H1 (cell line): ENCODE data around the gene MED13. TPM values are rescaled to one million over a fixed set of nuclear protein-coding genes. Genes with fewer than 3 reads are reported as not detected.

Experiments
- CTCF ChIA-PET: fragments of 300-600 bp; sonication (Branson Sonifier 250); formaldehyde crosslinking; loops from one replicate; lab custom pipeline; 2021; ENCODE audit not compliant: partially characterized antibody; lab: Charles Lee
- POLR2A ChIA-PET: fragments of 300-600 bp; sonication (Branson Sonifier 250); formaldehyde crosslinking; loops from one replicate; lab custom pipeline; 2021; ENCODE audit warnings: inconsistent platforms; ENCODE audit not compliant: partially characterized antibody; lab: Charles Lee
- DNase-seq, 2 experiments: peaks; one replicate each; pipeline versions ENCODE4 v3.0.0 to v3.0.0-alpha.2; 2010 to 2022; ENCODE audit warnings: low spot score in 2 of 2, low read depth in 1 of 2, mixed read lengths in 1 of 2
- FAIRE-seq: peaks from 2 replicates; lab custom pipeline; 2011; peaks lifted over from hg19 to GRCh38; lab: Jason Lieb, UNC
- H2AFZ ChIP-seq: 2 replicates; pipeline ENCODE4 v1.8.1; 2012; ENCODE audit warnings: low read length, inconsistent platforms
- H2AK5ac ChIP-seq: 2 replicates; pipeline ENCODE4 v1.6.1; 2013; ENCODE audit warnings: low read depth, low read length
- H2BK120ac ChIP-seq: replicated peaks from 2 replicates; pipeline ENCODE3; 2013; ENCODE audit warnings: low read depth, low read length, inconsistent platforms
- H2BK12ac ChIP-seq: 2 replicates; pipeline ENCODE4 v1.6.1; 2013; ENCODE audit warnings: low read depth, low read length
- H2BK15ac ChIP-seq: 2 replicates; pipeline ENCODE4 v1.6.1; 2013; ENCODE audit warnings: low read length
- H2BK20ac ChIP-seq: 2 replicates; pipeline ENCODE4 v1.6.1; 2013; ENCODE audit warnings: low read length
- H2BK5ac ChIP-seq: 2 replicates; pipeline ENCODE4 v1.6.1; 2013; ENCODE audit warnings: low read depth, low read length
- H3K14ac ChIP-seq: 2 replicates; pipeline ENCODE4 v1.6.1; 2013; ENCODE audit warnings: inconsistent platforms; ENCODE audit not compliant: insufficient read length
- H3K18ac ChIP-seq: 2 replicates; pipeline ENCODE4 v1.6.1; 2013; ENCODE audit warnings: low read length; ENCODE audit errors: extremely low read depth
- H3K23ac ChIP-seq: 2 replicates; pipeline ENCODE4 v1.6.1; 2013; ENCODE audit warnings: inconsistent platforms; ENCODE audit not compliant: insufficient read length
- H3K23me2 ChIP-seq: 2 replicates; pipeline ENCODE4 v1.6.1; 2013; ENCODE audit warnings: low read depth, low read length
- H3K27ac ChIP-seq: 2 replicates; pipeline ENCODE4 v1.6.1; 2011; ENCODE audit warnings: low read depth, low read length, inconsistent platforms
- H3K27me3 ChIP-seq, 4 experiments: replicated peaks in 1 of 4; 1 replicate in 1 of 4; 2 replicates in 3 of 4; pipeline versions ENCODE4 v1.6.1 to v1.8.1; 2011 to 2013; ENCODE audit warnings: low read length in 3 of 4, mild to moderate bottlenecking in 3 of 4, inconsistent platforms in 2 of 4, mixed read lengths in 2 of 4, moderate library complexity in 1 of 4; ENCODE audit not compliant: control insufficient read depth in 3 of 4, insufficient read depth in 3 of 4; ENCODE audit errors: extremely low read depth in 1 of 4
- H3K36me3 ChIP-seq, 4 experiments: 2 replicates each; pipeline versions ENCODE4 v1.6.1 to v1.8.1; 2011 to 2013; ENCODE audit warnings: mild to moderate bottlenecking in 4 of 4, low read length in 3 of 4, moderate library complexity in 2 of 4, control low read depth in 1 of 4, inconsistent platforms in 1 of 4; ENCODE audit not compliant: insufficient read depth in 4 of 4, control insufficient read depth in 2 of 4
- H3K4ac ChIP-seq: replicated peaks from 2 replicates; pipeline ENCODE3; 2013; ENCODE audit warnings: low read length, low read depth, mixed read lengths, inconsistent platforms; ENCODE audit not compliant: insufficient read length
- H3K4me1 ChIP-seq, 4 experiments: replicated peaks in 1 of 4; 1 replicate in 1 of 4; 2 replicates in 3 of 4; pipeline versions ENCODE4 v1.6.1 to v1.8.1; 2011 to 2013; ENCODE audit warnings: low read length in 3 of 4, inconsistent platforms in 2 of 4, mixed read lengths in 1 of 4; ENCODE audit not compliant: insufficient read depth in 4 of 4, control insufficient read depth in 3 of 4
- H3K4me2 ChIP-seq, 2 experiments: 2 replicates each; pipeline versions ENCODE4 v1.6.1 to v1.8.1; 2011 to 2013; ENCODE audit warnings: low read depth in 2 of 2, low read length in 2 of 2, control low read depth in 1 of 2, inconsistent platforms in 1 of 2, mild to moderate bottlenecking in 1 of 2; ENCODE audit not compliant: insufficient read depth in 1 of 2
- H3K4me3 ChIP-seq, 4 experiments: fragments of 200-600, 300-600 bp in 1 of 4; sonication (generic), shearing (Covaris generic), sonication (Bioruptor Twin) in 1 of 4; 2 replicates each; pipeline versions ENCODE4 v1.5.1 to v1.8.1; 2011 to 2016; ENCODE audit warnings: low read length in 4 of 4, low read depth in 3 of 4, control low read depth in 2 of 4, inconsistent platforms in 2 of 4, mild to moderate bottlenecking in 2 of 4, mixed read lengths in 1 of 4, moderate library complexity in 1 of 4; ENCODE audit not compliant: insufficient read depth in 2 of 4; ENCODE audit errors: extremely low read depth in 1 of 4
- H3K56ac ChIP-seq: replicated peaks from 2 replicates; pipeline ENCODE3; 2013; ENCODE audit warnings: low read depth, mild to moderate bottlenecking, mixed read lengths, low read length, inconsistent platforms; ENCODE audit not compliant: insufficient read length
- H3K79me1 ChIP-seq: 2 replicates; pipeline ENCODE4 v1.6.1; 2013; ENCODE audit warnings: low read depth, low read length, control low read depth
- H3K79me2 ChIP-seq, 2 experiments: 2 replicates each; pipeline versions ENCODE4 v1.6.1 to v1.8.1; 2012 to 2013; ENCODE audit warnings: low read length in 2 of 2, mild to moderate bottlenecking in 2 of 2, inconsistent platforms in 1 of 2; ENCODE audit not compliant: insufficient read depth in 2 of 2, control insufficient read depth in 1 of 2
- H3K9ac ChIP-seq, 4 experiments: replicated peaks in 1 of 4; 1 replicate in 1 of 4; 2 replicates in 3 of 4; pipeline versions ENCODE4 v1.6.1 to v1.8.1; 2011 to 2013; ENCODE audit warnings: low read depth in 3 of 4, low read length in 3 of 4, control low read depth in 2 of 4, mild to moderate bottlenecking in 2 of 4, moderate library complexity in 2 of 4, inconsistent platforms in 1 of 4; ENCODE audit errors: extremely low read depth in 1 of 4
- H3K9me3 ChIP-seq, 2 experiments: 2 replicates each; pipeline versions ENCODE4 v1.6.1 to v1.8.1; 2012 to 2013; ENCODE audit warnings: mild to moderate bottlenecking in 2 of 2, moderate library complexity in 2 of 2, control low read depth in 1 of 2, inconsistent platforms in 1 of 2, low read depth in 1 of 2, low read length in 1 of 2, mixed read lengths in 1 of 2; ENCODE audit not compliant: insufficient read depth in 2 of 2
- H4K20me1 ChIP-seq, 2 experiments: replicated peaks in 1 of 2; 2 replicates each; pipeline versions ENCODE3 to v1.8.1; 2011 to 2013; ENCODE audit warnings: inconsistent platforms in 2 of 2, low read length in 2 of 2, mild to moderate bottlenecking in 1 of 2; ENCODE audit not compliant: insufficient read depth in 2 of 2, control insufficient read depth in 1 of 2
- H4K5ac ChIP-seq: 2 replicates; pipeline ENCODE4 v1.6.1; 2013; ENCODE audit warnings: low read length, low read depth, mixed read lengths, inconsistent platforms; ENCODE audit not compliant: insufficient read length
- H4K8ac ChIP-seq: 2 replicates; pipeline ENCODE4 v1.8.0; 2013; ENCODE audit warnings: mild to moderate bottlenecking, moderate library complexity, low read length, inconsistent platforms; ENCODE audit not compliant: insufficient read depth; ENCODE audit errors: extremely low read depth
- H4K91ac ChIP-seq: replicated peaks from 2 replicates; pipeline ENCODE3; 2013; ENCODE audit warnings: low read length, mixed read lengths, inconsistent platforms; ENCODE audit not compliant: insufficient read length
- CEBPB ChIP-seq: IDR thresholded peaks from 2 replicates; pipeline ENCODE4 v1.6.1; 2012; ENCODE audit warnings: low read depth, low read length
- KDM4A ChIP-seq: IDR thresholded peaks from one replicate; pipeline ENCODE4 v1.7.1; 2012; ENCODE audit warnings: low read depth, mild to moderate bottlenecking, moderate library complexity, low read length, inconsistent platforms; ENCODE audit not compliant: severe bottlenecking
- WGBS, 2 experiments: shearing (Covaris generic) in 1 of 2; methylation state at CpG; one replicate each; pipeline versions ENCODE4 v1.1.6 to v1.1.7; 2013 to 2015; ENCODE audit warnings: low lambda C conversion rate in 2 of 2, mixed read lengths in 2 of 2, inconsistent platforms in 1 of 2, low coverage in 1 of 2, missing lambda C conversion rate in 1 of 2; ENCODE audit not compliant: insufficient replicate concordance in 2 of 2, insufficient coverage in 1 of 2, insufficient read length in 1 of 2; ENCODE audit errors: extremely low coverage in 1 of 2, missing lambda C conversion rate in 1 of 2; 5-methylcytosine and 5-hydroxymethylcytosine counted together
- polyA plus RNA-seq, 7 experiments: library from polyadenylated mRNA; depleted of rRNA in 3 of 7; stranded (reverse) in 5 of 7; unstranded in 2 of 7; fragments of >200 nt in 5 of 7; fragments of 200-250 nt in 2 of 7; gene quantifications; 1 replicate in 5 of 7; 2 replicates in 1 of 7; 4 replicates in 1 of 7; pipeline versions ENCODE4 v1.2.1 to v1.2.3, GENCODE V29; 2011 to 2013; ENCODE audit warnings: missing spikeins in 2 of 7, mixed read lengths in 2 of 7
- total RNA-seq: library from RNA; stranded (reverse); fragmentation: NEBNext Ultra II Directional; extraction: Animal tissue kit (Norgen Biotek cat#: 25700); gene quantifications from 2 replicates; pipeline ENCODE4 v1.2.1, GENCODE V29; 2021

MED13 gene
- total and polyA plus RNA-seq, 2 of the 8 experiments (the other 6 are each of a cell fraction or from before 2014, with no cell fraction given) = 11.3 to 44.8 TPM

DNA sequence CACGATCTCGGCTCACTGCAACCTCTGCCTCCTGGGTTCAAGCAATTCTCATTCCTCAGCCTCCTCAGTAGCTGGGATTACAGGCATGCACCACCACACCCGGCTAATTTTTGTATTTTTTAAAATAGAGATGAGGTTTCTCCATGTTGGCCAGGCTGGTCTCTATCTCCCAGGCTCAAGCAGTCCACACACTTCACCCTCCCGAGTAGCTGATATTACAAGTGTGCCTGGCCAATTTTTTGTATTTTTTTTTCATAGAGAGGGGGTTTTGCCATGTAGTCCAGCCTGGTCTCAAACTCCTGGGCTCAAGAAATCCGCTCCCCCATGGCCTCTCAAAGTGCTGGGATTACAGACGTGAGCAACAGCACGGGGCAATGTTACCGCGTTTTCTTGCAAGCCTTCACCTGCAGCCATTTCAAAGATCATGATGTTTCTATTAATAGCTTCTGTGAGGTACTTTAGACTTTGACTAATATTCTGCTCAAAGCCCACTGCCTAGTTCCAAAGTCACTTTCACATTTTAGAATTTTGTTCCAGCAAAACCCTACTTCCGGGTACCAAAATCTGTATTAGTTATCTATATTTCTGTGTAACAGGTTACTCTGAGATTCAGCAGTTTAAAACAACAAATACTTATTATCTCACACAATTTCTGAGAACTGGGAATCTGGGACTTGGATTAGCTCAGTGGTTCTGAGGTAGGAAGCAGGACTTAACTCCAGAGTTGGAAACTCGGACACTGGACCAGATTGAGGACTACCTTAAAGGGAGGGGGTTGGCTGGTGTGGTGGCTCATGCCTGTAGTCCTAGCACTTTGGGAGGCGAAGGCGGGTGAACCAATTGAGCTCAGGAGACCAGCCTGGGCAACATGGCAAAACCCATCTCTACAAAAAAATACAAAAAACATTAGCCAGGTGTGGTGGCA is 12.0 kb upstream of the MED13 start:
- H4K20me1 ChIP-seq = no peaks in the 10 kb centered on the region
- H3K4ac ChIP-seq = no peak overlapping the region
- H2AK5ac ChIP-seq = no peak overlapping the region
- H4K91ac ChIP-seq = no peak overlapping the region
- no peak overlapping the region for H3K4me2 ChIP-seq
- H3K56ac ChIP-seq = no peak overlapping the region
- H2BK20ac ChIP-seq = no peak overlapping the region
- H2BK12ac ChIP-seq = no peak overlapping the region
- H3K23me2 ChIP-seq = no peaks in the 10 kb centered on the region
- no peaks in the 10 kb centered on the region for H3K79me2 ChIP-seq
- POLR2A ChIA-PET = interaction anchor here (0.8 to 1.7 kb wide), 3 partner anchors 11 to 13 kb away, joined by 3 to 6 read pairs (median 4); partner anchors contain the start of gene MED13
- WGBS, 2 experiments = 89% methylated on average over 13 of the region's 13 CpGs; no CpG with 5 or more reads in 1 of the 2 experiments
- no peak overlapping the region for H4K5ac ChIP-seq
- no peak for FAIRE-seq
- H3K4me1 ChIP-seq = peaks cover 0 to 4% (median 0%) of the 10 kb centered on the region in 4 experiments; a peak in 1 of 7 replicates
- no peaks in the 10 kb centered on the region for H3K79me1 ChIP-seq
- no peaks in the 10 kb centered on the region for H3K36me3 ChIP-seq
- no peak overlapping the region for H4K8ac ChIP-seq
- no peak overlapping the region for H3K27ac ChIP-seq
- no peak overlapping the region for H3K14ac ChIP-seq
- no peak overlapping the region for H2BK15ac ChIP-seq
- no peak overlapping the region for H3K9ac ChIP-seq
- no peak overlapping the region for H2BK120ac ChIP-seq
- no peaks in the 10 kb centered on the region for H3K27me3 ChIP-seq
- CTCF ChIA-PET = interaction anchor here (0.6 to 4.3 kb wide), 6 partner anchors 9 to 88 kb away, joined by 3 to 24 read pairs (median 4); no protein-coding TSS in a partner anchor
- H3K23ac ChIP-seq = no peak overlapping the region
- H2BK5ac ChIP-seq = no peak overlapping the region
- 0 out of 4 replicates have a peak, but pooled peaks cover 0 to 3% of the 10 kb centered on the region in 2 experiments for H3K9me3 ChIP-seq
- no peak overlapping the region for H3K18ac ChIP-seq
- no peak overlapping the region for H3K4me3 ChIP-seq
- no peak for DNase-seq
- no peak overlapping the region for H2AFZ ChIP-seq
- TF ChIP-seq CEBPB (no peak), KDM4A (no peak)
